MM.1S (cell line): Measurements from ENCODE around the gene CAMK4.

Experiments used
- DNase-seq: peaks from one replicate; pipeline ENCODE4 v3.0.0-alpha.2; 2015
- H2AFZ ChIP-seq: fragments of 300-600 bp; sonication (generic); 2 replicates; pipeline ENCODE4 v1.6.0; 2016; ENCODE audit warnings: antibody characterized with exemption, low read length
- H3F3A ChIP-seq: fragments of 300-600 bp; sonication (generic); 2 replicates; pipeline ENCODE4 v1.6.1; 2016; ENCODE audit warnings: mild to moderate bottlenecking, antibody characterized with exemption, low read length, moderate library complexity, mixed read lengths; ENCODE audit not compliant: insufficient read depth
- H3K27ac ChIP-seq: fragments of 300-600 bp; sonication (generic); 2 replicates; pipeline ENCODE4 v1.5.1; 2016; ENCODE audit warnings: mild to moderate bottlenecking, low read length
- H3K27me3 ChIP-seq: fragments of 300-600 bp; sonication (generic); replicated peaks from 2 replicates; pipeline ENCODE4 v1.6.0; 2016; ENCODE audit warnings: low read length; ENCODE audit not compliant: insufficient read depth
- H3K36me3 ChIP-seq: fragments of 300-600 bp; sonication (generic); replicated peaks from 2 replicates; pipeline ENCODE4 v1.6.1; 2016; ENCODE audit warnings: mild to moderate bottlenecking, low read length, mixed read lengths; ENCODE audit not compliant: insufficient read depth
- H3K4me1 ChIP-seq: fragments of 300-600 bp; sonication (generic); 2 replicates; pipeline ENCODE4 v1.6.1; 2016; ENCODE audit warnings: low read length, mixed read lengths
- H3K4me2 ChIP-seq: fragments of 300-600 bp; sonication (generic); 2 replicates; pipeline ENCODE4 v1.6.0; 2016; ENCODE audit warnings: low read depth, low read length
- H3K4me3 ChIP-seq: fragments of 300-600 bp; sonication (generic); 2 replicates; pipeline ENCODE4 v1.5.1; 2016; ENCODE audit warnings: low read length, mixed read lengths
- H3K79me2 ChIP-seq: fragments of 300-600 bp; sonication (generic); 2 replicates; pipeline ENCODE4 v1.6.1; 2016; ENCODE audit warnings: mixed run types, low read length, mixed read lengths
- H3K9ac ChIP-seq: fragments of 300-600 bp; sonication (generic); 2 replicates; pipeline ENCODE4 v1.6.1; 2016; ENCODE audit warnings: low read length, mixed read lengths
- H3K9me2 ChIP-seq: fragments of 300-600 bp; sonication (generic); replicated peaks from 2 replicates; pipeline ENCODE4 v1.6.1; 2016; ENCODE audit warnings: mild to moderate bottlenecking, low read length, mixed read lengths; ENCODE audit not compliant: insufficient read depth
- H3K9me3 ChIP-seq: fragments of 300-600 bp; sonication (generic); replicated peaks from 2 replicates; pipeline ENCODE4 v1.6.1; 2016; ENCODE audit warnings: mild to moderate bottlenecking, low read length, mixed read lengths; ENCODE audit not compliant: insufficient read depth
- H4K20me1 ChIP-seq: fragments of 300-600 bp; sonication (generic); 2 replicates; pipeline ENCODE4 v1.6.1; 2016; ENCODE audit warnings: mild to moderate bottlenecking, low read length, moderate library complexity, mixed read lengths; ENCODE audit not compliant: insufficient read depth
- EZH2 ChIP-seq: fragments of 300-600 bp; sonication (generic); optimal IDR thresholded peaks from 2 replicates; pipeline ENCODE3; 2017; ENCODE audit warnings: low read depth, mild to moderate bottlenecking, antibody characterized with exemption, low read length, mixed read lengths
- EZH2phosphoT487 ChIP-seq: fragments of 300-600 bp; sonication (generic); IDR thresholded peaks from 2 replicates; pipeline ENCODE4 v1.6.1; 2018; ENCODE audit warnings: antibody characterized with exemption, low read length
- TF ChIP-seq, protein P1 (sequence below): fragments of 300-600 bp; sonication (generic); IDR thresholded peaks from 2 replicates; pipeline ENCODE4 v1.5.1; 2016; ENCODE audit warnings: antibody characterized with exemption, low read length, mixed read lengths

The CAMK4 gene

DNA sequence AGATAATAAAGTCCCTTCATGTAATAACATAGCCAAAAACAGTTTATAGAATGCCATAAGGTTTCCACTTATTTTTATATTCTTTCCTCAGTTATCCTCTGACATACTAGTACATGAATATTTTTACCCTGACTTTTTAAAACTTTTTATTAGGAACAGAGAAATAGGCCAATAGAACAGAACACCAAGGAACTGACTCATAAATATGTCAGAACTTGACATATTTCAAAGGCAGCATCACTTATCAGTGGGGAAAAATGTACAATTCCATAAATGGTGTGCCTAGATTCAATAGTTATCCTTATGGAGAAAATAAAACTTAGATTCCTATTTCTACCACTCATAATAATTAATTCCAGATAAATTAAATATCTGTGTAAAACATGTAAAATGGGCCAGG lies 278.8 kb downstream of the CAMK4 start:
- DNase-seq, result no peak
- Histone ChIP-seq H3K4me2 (no peak overlapping the region), H3K27ac (no peak overlapping the region), H4K20me1 (no peaks in the 10 kb centered on the region), H3K9me2 (no peaks in the 10 kb centered on the region), H2AFZ (no peak overlapping the region), H3K4me1 (peaks cover 10% of the 10 kb centered on the region), H3K9me3 (no peaks in the 10 kb centered on the region), H3F3A (no peaks in the 10 kb centered on the region), H3K27me3 (no peaks in the 10 kb centered on the region), H3K36me3 (0 out of 2 replicates have a peak, but pooled peaks cover 5% of the 10 kb centered on the region), H3K9ac (no peak overlapping the region), H3K79me2 (peaks cover 6% of the 10 kb centered on the region; the same call in 1 of the 2 replicates), H3K4me3 (no peak overlapping the region)
- TF ChIP-seq EZH2, result no peak
- TF ChIP-seq, protein P1, sequence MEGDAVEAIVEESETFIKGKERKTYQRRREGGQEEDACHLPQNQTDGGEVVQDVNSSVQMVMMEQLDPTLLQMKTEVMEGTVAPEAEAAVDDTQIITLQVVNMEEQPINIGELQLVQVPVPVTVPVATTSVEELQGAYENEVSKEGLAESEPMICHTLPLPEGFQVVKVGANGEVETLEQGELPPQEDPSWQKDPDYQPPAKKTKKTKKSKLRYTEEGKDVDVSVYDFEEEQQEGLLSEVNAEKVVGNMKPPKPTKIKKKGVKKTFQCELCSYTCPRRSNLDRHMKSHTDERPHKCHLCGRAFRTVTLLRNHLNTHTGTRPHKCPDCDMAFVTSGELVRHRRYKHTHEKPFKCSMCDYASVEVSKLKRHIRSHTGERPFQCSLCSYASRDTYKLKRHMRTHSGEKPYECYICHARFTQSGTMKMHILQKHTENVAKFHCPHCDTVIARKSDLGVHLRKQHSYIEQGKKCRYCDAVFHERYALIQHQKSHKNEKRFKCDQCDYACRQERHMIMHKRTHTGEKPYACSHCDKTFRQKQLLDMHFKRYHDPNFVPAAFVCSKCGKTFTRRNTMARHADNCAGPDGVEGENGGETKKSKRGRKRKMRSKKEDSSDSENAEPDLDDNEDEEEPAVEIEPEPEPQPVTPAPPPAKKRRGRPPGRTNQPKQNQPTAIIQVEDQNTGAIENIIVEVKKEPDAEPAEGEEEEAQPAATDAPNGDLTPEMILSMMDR, result no peak
- no peak for TF ChIP-seq EZH2phosphoT487

DNA sequence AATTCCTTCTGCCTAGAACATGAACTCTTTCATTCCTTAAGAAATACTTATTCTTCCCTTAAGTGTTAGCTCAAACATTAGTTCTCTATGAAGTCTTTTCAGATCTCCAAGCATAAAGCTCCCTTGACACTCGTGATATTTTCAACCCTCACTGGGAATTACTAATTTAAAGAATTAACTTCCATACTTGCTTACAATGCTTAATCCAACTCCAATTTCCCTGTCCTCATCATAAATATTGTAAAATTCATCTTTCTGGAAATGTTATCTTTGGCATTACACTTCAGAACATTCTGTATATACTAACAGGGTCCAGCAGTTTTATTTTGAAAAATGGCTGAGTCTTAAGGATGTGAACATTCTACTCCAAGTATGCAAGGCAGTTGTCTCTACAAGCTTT lies 280.9 kb downstream of the CAMK4 start:
- no peak overlapping the region for H2AFZ ChIP-seq
- no peak overlapping the region for H3K4me2 ChIP-seq
- no peak for DNase-seq
- no peaks in the 10 kb centered on the region for H3F3A ChIP-seq
- H3K4me3 ChIP-seq, result no peak overlapping the region
- no peaks in the 10 kb centered on the region for H4K20me1 ChIP-seq
- no peak overlapping the region for H3K9ac ChIP-seq
- H3K27me3 ChIP-seq, result no peaks in the 10 kb centered on the region
- H3K36me3 ChIP-seq, result 0 out of 2 replicates have a peak, but pooled peaks cover 5% of the 10 kb centered on the region
- peaks cover 26% of the 10 kb centered on the region for H3K79me2 ChIP-seq
- H3K4me1 ChIP-seq, result no peaks in the 10 kb centered on the region; the same call in 1 of the 2 replicates
- H3K9me2 ChIP-seq, result no peaks in the 10 kb centered on the region
- no peak overlapping the region for H3K27ac ChIP-seq
- no peaks in the 10 kb centered on the region for H3K9me3 ChIP-seq
- TF ChIP-seq EZH2 (no peak), EZH2phosphoT487 (no peak)
- TF ChIP-seq, protein P1, result no peak

DNA sequence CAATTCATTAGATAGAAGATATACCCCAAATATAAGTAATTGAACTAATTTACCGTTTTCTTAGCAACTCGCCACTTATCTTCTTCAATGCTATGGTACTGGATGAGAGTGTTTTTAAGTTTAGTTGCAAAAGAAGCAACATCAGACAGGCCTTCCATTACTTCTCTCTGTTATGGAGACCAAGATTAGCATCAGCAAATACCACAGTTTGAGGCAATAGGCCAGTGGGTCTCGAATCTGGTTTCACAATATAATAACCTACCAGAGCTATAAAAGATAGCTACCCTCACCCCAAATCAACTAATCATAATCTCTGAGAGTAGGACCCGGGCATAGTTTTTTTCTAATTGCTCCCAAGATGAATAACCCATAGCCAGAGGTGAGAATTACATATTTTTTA lies 283.1 kb downstream of the CAMK4 start:
- H3K9me3 ChIP-seq, result no peaks in the 10 kb centered on the region
- no peak overlapping the region for H3K27ac ChIP-seq
- no peaks in the 10 kb centered on the region; the same call in 1 of the 2 replicates for H3K4me1 ChIP-seq
- 0 out of 2 replicates have a peak, but pooled peaks cover 3% of the 10 kb centered on the region for H3F3A ChIP-seq
- no peaks in the 10 kb centered on the region for H4K20me1 ChIP-seq
- no peak overlapping the region for H3K4me3 ChIP-seq
- H3K36me3 ChIP-seq, result 0 out of 2 replicates have a peak, but pooled peaks cover 5% of the 10 kb centered on the region
- DNase-seq, result no peak
- H3K27me3 ChIP-seq, result no peaks in the 10 kb centered on the region
- no peak overlapping the region for H3K4me2 ChIP-seq
- H3K79me2 ChIP-seq, result peaks cover 45% of the 10 kb centered on the region
- H3K9me2 ChIP-seq, result no peaks in the 10 kb centered on the region
- TF ChIP-seq EZH2phosphoT487 (no peak), EZH2 (no peak)
- TF ChIP-seq, protein P1, result no peak
- H2AFZ ChIP-seq, result no peak overlapping the region
- no peak overlapping the region for H3K9ac ChIP-seq
